ENCODE data around the gene PGM2L1.

DNA sequence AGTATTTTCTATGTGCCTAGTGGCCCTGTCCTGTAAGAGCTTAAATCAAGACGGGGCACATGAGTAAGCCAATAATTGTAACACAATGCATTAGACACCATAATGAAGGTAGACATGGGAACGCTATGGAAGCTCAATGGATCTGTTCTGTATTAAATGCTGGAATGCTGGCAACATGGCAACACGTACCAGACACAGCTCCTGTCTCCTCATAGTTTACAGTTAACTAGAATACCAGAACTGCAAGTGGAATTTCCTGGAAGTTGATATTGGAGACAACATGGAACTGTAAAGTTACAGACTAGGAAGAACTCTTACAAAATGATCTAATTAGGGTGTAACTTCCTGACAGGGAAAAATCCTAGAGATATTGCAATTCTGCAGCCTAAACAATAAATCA is 99.2 kb downstream of the PGM2L1 start:
- TF ChIP-seq, protein P1, sequence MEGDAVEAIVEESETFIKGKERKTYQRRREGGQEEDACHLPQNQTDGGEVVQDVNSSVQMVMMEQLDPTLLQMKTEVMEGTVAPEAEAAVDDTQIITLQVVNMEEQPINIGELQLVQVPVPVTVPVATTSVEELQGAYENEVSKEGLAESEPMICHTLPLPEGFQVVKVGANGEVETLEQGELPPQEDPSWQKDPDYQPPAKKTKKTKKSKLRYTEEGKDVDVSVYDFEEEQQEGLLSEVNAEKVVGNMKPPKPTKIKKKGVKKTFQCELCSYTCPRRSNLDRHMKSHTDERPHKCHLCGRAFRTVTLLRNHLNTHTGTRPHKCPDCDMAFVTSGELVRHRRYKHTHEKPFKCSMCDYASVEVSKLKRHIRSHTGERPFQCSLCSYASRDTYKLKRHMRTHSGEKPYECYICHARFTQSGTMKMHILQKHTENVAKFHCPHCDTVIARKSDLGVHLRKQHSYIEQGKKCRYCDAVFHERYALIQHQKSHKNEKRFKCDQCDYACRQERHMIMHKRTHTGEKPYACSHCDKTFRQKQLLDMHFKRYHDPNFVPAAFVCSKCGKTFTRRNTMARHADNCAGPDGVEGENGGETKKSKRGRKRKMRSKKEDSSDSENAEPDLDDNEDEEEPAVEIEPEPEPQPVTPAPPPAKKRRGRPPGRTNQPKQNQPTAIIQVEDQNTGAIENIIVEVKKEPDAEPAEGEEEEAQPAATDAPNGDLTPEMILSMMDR (IDR thresholded peaks at IDR 0.05; ENCODE audit: low read depth, low read length): no peak
- no peak for TF ChIP-seq EZH2phosphoT487 (IDR thresholded peaks at IDR 0.05; ENCODE audit: low read depth)
